Stimulated activated CD4-positive, alpha-beta T cell treated with anti-CD3 and anti-CD28 coated beads, Interleukin-4, amount 100 ng/mL, for 48 hours (primary cell): ENCODE measurements around the gene DLEU7.

Experiments
- DNase-seq, 2 donors: peaks; one replicate each; pipeline ENCODE4 v3.0.0-alpha.2; 2020; ENCODE audit warnings: low read depth in 2 of 2

The DLEU7 gene

GRCh38 chr13:50843257-50844083 is at the start of gene DLEU7:
DLEU7 (minus strand) TSS chr13:50843692; CDS start chr13:50843646, 46 bp downstream.
- no peak for DNase-seq

- no peak for DNase-seq
These were observed 48.9 kb upstream of the DLEU7 start for GRCh38 chr13:50892210-50892944.

- DNase-seq: no peak
These were observed 47.7 kb upstream of the DLEU7 start for GRCh38 chr13:50891206-50891605.

- no peak for DNase-seq
These were observed 45.8 kb upstream of the DLEU7 start for GRCh38 chr13:50889317-50889716.

- DNase-seq: no peak
These were observed 44.9 kb upstream of the DLEU7 start for GRCh38 chr13:50888362-50888761.

- no peak for DNase-seq
These were observed 43.7 kb upstream of the DLEU7 start for GRCh38 chr13:50887151-50887550.

GRCh38 chr13:50884265-50884664 is 40.8 kb upstream of the DLEU7 start:
- no peak for DNase-seq

GRCh38 chr13:50883728-50884127 is 40.2 kb upstream of the DLEU7 start:
- DNase-seq: no peak

- no peak for DNase-seq
These were observed 39.4 kb upstream of the DLEU7 start for GRCh38 chr13:50882816-50883435.

- no peak for DNase-seq
These were observed 30.5 kb upstream of the DLEU7 start for GRCh38 chr13:50873991-50874390.

- DNase-seq: no peak
These were observed 30.0 kb upstream of the DLEU7 start for GRCh38 chr13:50873467-50873866.

- no peak for DNase-seq
These were observed 27.9 kb upstream of the DLEU7 start for GRCh38 chr13:50871405-50871804.

- no peak for DNase-seq
These were observed 24.1 kb upstream of the DLEU7 start for GRCh38 chr13:50867637-50867945.

GRCh38 chr13:50866817-50867636 is 23.5 kb upstream of the DLEU7 start:
- no peak for DNase-seq

GRCh38 chr13:50864492-50864891 is 21.0 kb upstream of the DLEU7 start:
- DNase-seq: no peak

GRCh38 chr13:50855681-50856080 is 12.2 kb upstream of the DLEU7 start:
- no peak for DNase-seq

GRCh38 chr13:50850445-50850844 is 7.0 kb upstream of the DLEU7 start:
- no peak for DNase-seq

- DNase-seq: no peak
These were observed 4.0 kb upstream of the DLEU7 start for GRCh38 chr13:50847501-50847900.

- no peak for DNase-seq
These were observed 3.5 kb upstream of the DLEU7 start for GRCh38 chr13:50846861-50847475.

GRCh38 chr13:50845211-50845610 is 1.7 kb upstream of the DLEU7 start:
- DNase-seq: no peak

GRCh38 chr13:50844084-50844875 is 788 bp upstream of the DLEU7 start:
- no peak for DNase-seq
